ENCODE data around the gene KRTAP9-1. TPM values are rescaled to one million over a fixed set of nuclear protein-coding genes. Genes with fewer than 3 reads are reported as not detected.
"Not testable (repeated sequence)": the region's sequence is repeated elsewhere in the genome, so short reads cannot be mapped to it uniquely, and the experiment has no call there.

Gene KRTAP9-1
- total and polyA plus RNA-seq, 12 donors, result not detected

GRCh38 chr17:41145261-41145660, 44.4 kb upstream of the KRTAP9-1 start:
- DNase-seq (no peak), ATAC-seq (no peak)
- H3K4me1 ChIP-seq, result no peaks in the 10 kb centered on the region
- no peak overlapping the region for H3K4me3 ChIP-seq
- no peak overlapping the region for H3K27ac ChIP-seq
- 78 to 85% methylated on average over 2 of the region's 2 CpGs for WGBS, 2 donors
- H3K27me3 ChIP-seq, result peaks cover 0 to 15% (median 2%) of the 10 kb centered on the region in 7 donors
- no peaks in the 10 kb centered on the region for H3K36me3 ChIP-seq
- intact Hi-C loops (cut with DNase I), result no loop called here
- H3K9me3 ChIP-seq, result peaks cover 0 to 31% (median 5%) of the 10 kb centered on the region in 11 donors
- TF ChIP-seq CTCF (IDR thresholded peaks at IDR 0.05), result no peak

- ATAC-seq (no peak), DNase-seq (no peak)
- intact Hi-C loops (cut with DNase I), result no loop called here
- Histone ChIP-seq H3K27ac (no peak overlapping the region), H3K4me1 (no peaks in the 10 kb centered on the region), H3K4me3 (no peak overlapping the region), H3K36me3 (no peaks in the 10 kb centered on the region), H3K9me3 (peaks cover 0 to 18% (median 5%) of the 10 kb centered on the region in 11 donors), H3K27me3 (peaks cover 0 to 15% (median 9%) of the 10 kb centered on the region in 7 donors)
- 85 to 92% methylated on average over 2 of the region's 2 CpGs for WGBS, 2 donors
- no peak for TF ChIP-seq CTCF (IDR thresholded peaks at IDR 0.05)
Observed at GRCh38 chr17:41147531-41148204, 42.0 kb upstream of the KRTAP9-1 start.

- ATAC-seq; H3K9me3 ChIP-seq; intact Hi-C loops (cut with DNase I); H3K4me3 ChIP-seq; DNase-seq; H3K27ac ChIP-seq; H3K36me3 ChIP-seq; H3K4me1 ChIP-seq: not testable (repeated sequence)
- WGBS, 2 donors, result 72 to 78% methylated on average over 10 of the region's 10 CpGs
- peaks cover 0 to 25% (median 9%) of the 10 kb centered on the region in 7 donors for H3K27me3 ChIP-seq
Observed at GRCh38 chr17:41148971-41149651, 40.6 kb upstream of the KRTAP9-1 start.

- no peaks in the 10 kb centered on the region for H3K9me3 ChIP-seq
- intact Hi-C loops (cut with DNase I), result no loop called here
- H3K4me1 ChIP-seq, result no peaks in the 10 kb centered on the region
- peaks cover 0 to 26% (median 9%) of the 10 kb centered on the region in 7 donors for H3K27me3 ChIP-seq
- DNase-seq, result no peak
- no peaks in the 10 kb centered on the region for H3K36me3 ChIP-seq
- H3K27ac ChIP-seq, result no peak within 1 kb of the TSS
- H3K4me3 ChIP-seq, result no peak within 1 kb of the TSS
- ATAC-seq, result no peak
- no peak for TF ChIP-seq CTCF (IDR thresholded peaks at IDR 0.05)
- 47 to 56% methylated on average over 2 of the region's 2 CpGs for WGBS, 2 donors
Observed at GRCh38 chr17:41149652-41149985, 40.1 kb upstream of the KRTAP9-1 start, which contains the start of gene KRTAP4-5. TSS of gene KRTAP4-5 (minus strand) at chr17:41149825. CDS start at chr17:41149767, 58 bp downstream.

GRCh38 chr17:41150026-41150425, 39.7 kb upstream of the KRTAP9-1 start:
- no peak for TF ChIP-seq CTCF (IDR thresholded peaks at IDR 0.05)
- intact Hi-C loops (cut with DNase I), result no loop called here
- WGBS, 2 donors, result 77 to 81% methylated on average over 4 of the region's 4 CpGs

More at GRCh38 chr17:41150026-41150425, 39.7 kb upstream of the KRTAP9-1 start:
- Histone ChIP-seq H3K4me3 (no peak overlapping the region), H3K27me3 (peaks cover 0 to 26% (median 9%) of the 10 kb centered on the region in 7 donors), H3K27ac (no peak overlapping the region), H3K9me3 (no peaks in the 10 kb centered on the region), H3K36me3 (no peaks in the 10 kb centered on the region), H3K4me1 (no peaks in the 10 kb centered on the region)
- DNase-seq (no peak), ATAC-seq (no peak)
